Lower lobe of right lung (tissue), 2 donors: ENCODE measurements around the gene BCL11A. TPM values are rescaled to one million over a fixed set of nuclear protein-coding genes. Genes with fewer than 3 reads are reported as not detected.

ENCODE experiments used
- ATAC-seq, 2 donors: fragments of 200-7000 bp; cut with Tn5 transposase; one replicate each; pipeline ENCODE4 v1.9.1; 2020 to 2022; ENCODE audit warnings: mild to moderate bottlenecking in 2 of 2, moderate library complexity in 2 of 2
- DNase-seq: peaks from one replicate; pipeline ENCODE4 v3.0.0-alpha.2; 2020
- H3K27ac ChIP-seq: fragments of 200-600 bp; one replicate; pipeline ENCODE4 v1.8.0; 2022
- H3K27me3 ChIP-seq: fragments of 200-600 bp; one replicate; pipeline ENCODE4 v1.8.0; 2022; ENCODE audit warnings: low read depth
- H3K36me3 ChIP-seq: fragments of 200-600 bp; one replicate; pipeline ENCODE4 v1.8.0; 2022; ENCODE audit warnings: mild to moderate bottlenecking
- H3K4me1 ChIP-seq: fragments of 200-600 bp; one replicate; pipeline ENCODE4 v1.8.0; 2022
- H3K4me3 ChIP-seq: fragments of 200-600 bp; one replicate; pipeline ENCODE4 v1.8.0; 2022; ENCODE audit warnings: mild to moderate bottlenecking
- H3K9me3 ChIP-seq: fragments of 200-600 bp; one replicate; pipeline ENCODE4 v1.8.0; 2022
- intact Hi-C: fragments of 100-400 bp; cut with DNase I; formaldehyde crosslinking; loops from one replicate; pipeline ENCODE4 v1.11.0; 2022
- total RNA-seq: library from RNA; stranded (reverse); fragmentation: NEBNext Ultra II Directional; extraction: Animal tissue kit (Norgen Biotek cat#: 25700); gene quantifications from one replicate; pipeline ENCODE4 v1.2.1, GENCODE V29; 2021
- TF ChIP-seq, protein P1 (sequence below): fragments of 200-600 bp; IDR thresholded peaks from one replicate; pipeline ENCODE4 v1.8.0; 2022; ENCODE audit warnings: antibody characterized with exemption, mild to moderate bottlenecking
- donor health status: DM: no; HTN: yes; CAD: no; lungs with severe emphysema.

The BCL11A gene
- total RNA-seq, 1 donor from 2014 or later: 9.7 TPM

DNA sequence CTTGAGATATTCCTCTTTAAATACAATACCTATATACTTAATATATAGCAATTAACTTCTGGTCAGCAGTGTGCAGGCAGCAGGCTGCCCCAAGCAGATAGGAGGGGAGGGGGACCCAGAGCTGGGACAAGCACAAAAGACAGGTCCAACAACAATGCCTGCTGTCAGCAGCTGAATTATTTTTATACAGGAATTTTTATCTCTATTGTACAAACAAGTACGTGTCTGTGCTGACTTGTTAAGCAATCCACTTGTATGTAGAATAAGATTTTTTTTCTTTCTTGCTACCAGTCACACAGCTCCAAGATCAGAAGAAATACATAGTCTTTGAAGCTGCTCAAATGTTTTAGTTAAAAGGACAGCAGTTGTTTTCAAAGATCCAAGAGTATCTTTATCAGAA is 16.7 kb downstream of the BCL11A start:
- DNase-seq (no peak), ATAC-seq (no peak)
- H3K4me3 ChIP-seq: no peak overlapping the region
- H3K9me3 ChIP-seq: no peaks in the 10 kb centered on the region
- H3K27me3 ChIP-seq: peaks cover 19% of the 10 kb centered on the region
- H3K27ac ChIP-seq: no peak overlapping the region
- no peaks in the 10 kb centered on the region for H3K4me1 ChIP-seq
- no peaks in the 10 kb centered on the region for H3K36me3 ChIP-seq
- intact Hi-C loops: no loop called here
- TF ChIP-seq, protein P1, sequence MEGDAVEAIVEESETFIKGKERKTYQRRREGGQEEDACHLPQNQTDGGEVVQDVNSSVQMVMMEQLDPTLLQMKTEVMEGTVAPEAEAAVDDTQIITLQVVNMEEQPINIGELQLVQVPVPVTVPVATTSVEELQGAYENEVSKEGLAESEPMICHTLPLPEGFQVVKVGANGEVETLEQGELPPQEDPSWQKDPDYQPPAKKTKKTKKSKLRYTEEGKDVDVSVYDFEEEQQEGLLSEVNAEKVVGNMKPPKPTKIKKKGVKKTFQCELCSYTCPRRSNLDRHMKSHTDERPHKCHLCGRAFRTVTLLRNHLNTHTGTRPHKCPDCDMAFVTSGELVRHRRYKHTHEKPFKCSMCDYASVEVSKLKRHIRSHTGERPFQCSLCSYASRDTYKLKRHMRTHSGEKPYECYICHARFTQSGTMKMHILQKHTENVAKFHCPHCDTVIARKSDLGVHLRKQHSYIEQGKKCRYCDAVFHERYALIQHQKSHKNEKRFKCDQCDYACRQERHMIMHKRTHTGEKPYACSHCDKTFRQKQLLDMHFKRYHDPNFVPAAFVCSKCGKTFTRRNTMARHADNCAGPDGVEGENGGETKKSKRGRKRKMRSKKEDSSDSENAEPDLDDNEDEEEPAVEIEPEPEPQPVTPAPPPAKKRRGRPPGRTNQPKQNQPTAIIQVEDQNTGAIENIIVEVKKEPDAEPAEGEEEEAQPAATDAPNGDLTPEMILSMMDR: no peak

DNA sequence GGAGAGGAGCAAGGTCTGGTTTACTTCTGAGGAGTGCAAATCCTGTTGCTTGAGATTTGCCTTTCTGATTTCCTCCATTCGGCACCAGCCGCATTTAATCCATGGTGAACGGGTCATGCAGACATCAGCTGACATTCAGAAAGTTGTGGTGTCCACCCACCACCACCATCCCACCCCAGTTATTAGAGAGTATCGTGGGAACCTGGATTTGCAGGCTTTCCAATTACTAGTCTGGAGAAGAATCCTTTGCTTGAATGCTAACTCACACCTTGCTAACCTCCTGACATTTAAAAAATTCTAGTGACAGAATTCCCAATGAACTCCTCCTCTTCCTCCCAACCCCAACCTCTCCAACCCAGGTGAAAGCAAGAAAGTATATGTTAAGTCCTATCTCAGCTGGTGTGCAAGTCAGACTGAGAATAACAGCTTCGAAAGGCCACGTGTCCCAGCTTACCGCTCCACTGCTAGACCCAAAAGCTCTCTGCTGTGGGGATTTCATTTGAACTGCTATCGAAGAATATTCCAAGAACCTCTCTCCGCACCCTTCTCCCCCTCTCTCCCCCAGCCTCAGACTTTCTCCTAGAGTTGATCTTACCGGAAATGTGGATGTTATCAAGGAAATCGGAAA is 17.7 kb downstream of the BCL11A start:
- TF ChIP-seq, protein P1: no peak
- H3K27ac ChIP-seq: no peak overlapping the region
- H3K4me1 ChIP-seq: no peaks in the 10 kb centered on the region
- H3K27me3 ChIP-seq: peaks cover 23% of the 10 kb centered on the region
- no peaks in the 10 kb centered on the region for H3K36me3 ChIP-seq
- H3K4me3 ChIP-seq: no peak overlapping the region
- ATAC-seq (no peak), DNase-seq (no peak)
- intact Hi-C loops: no loop called here
- no peaks in the 10 kb centered on the region for H3K9me3 ChIP-seq

DNA sequence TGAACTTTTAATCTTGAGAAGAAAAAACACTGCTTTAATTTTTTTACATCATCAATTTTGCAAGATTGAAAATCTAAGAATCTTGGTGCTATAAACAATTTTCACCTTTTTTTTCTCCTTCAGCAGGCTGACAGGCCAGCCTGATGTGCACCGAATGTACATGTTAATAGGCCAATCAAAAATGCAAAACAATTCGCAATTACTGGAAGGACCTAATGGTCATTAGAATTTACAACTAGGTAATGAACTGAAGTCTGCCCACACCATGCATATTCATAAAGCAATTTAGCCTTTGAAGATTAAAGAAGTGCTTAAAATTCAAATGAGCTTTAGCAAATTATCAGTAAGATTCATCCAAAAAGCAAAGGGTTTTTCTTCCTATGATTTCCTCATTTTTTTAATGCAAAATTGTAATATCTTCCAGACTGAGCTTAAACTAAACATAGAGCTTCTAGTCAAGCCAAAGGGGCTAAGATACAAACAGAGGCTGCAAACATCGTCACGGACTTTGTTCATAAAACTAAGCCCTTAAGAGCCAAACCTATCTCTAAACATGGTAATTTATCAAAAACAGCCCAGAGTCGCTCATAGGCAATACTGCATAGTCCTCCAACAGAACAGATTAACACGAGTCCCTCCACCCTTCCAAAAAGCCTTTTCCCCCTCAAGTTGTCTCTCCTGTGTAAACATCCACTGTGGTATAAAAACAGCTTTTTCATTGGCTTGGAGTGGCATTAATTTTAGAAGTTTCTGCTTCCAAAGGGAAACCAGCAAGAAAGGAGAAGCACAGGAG is 18.4 kb downstream of the BCL11A start:
- H3K9me3 ChIP-seq: no peaks in the 10 kb centered on the region
- no peaks in the 10 kb centered on the region for H3K4me1 ChIP-seq
- intact Hi-C loops: no loop called here
- TF ChIP-seq, protein P1: no peak
- no peaks in the 10 kb centered on the region for H3K36me3 ChIP-seq
- no peak for ATAC-seq
- H3K4me3 ChIP-seq: no peak overlapping the region
- peaks cover 18% of the 10 kb centered on the region for H3K27me3 ChIP-seq
- no peak for DNase-seq
- H3K27ac ChIP-seq: no peak overlapping the region

DNA sequence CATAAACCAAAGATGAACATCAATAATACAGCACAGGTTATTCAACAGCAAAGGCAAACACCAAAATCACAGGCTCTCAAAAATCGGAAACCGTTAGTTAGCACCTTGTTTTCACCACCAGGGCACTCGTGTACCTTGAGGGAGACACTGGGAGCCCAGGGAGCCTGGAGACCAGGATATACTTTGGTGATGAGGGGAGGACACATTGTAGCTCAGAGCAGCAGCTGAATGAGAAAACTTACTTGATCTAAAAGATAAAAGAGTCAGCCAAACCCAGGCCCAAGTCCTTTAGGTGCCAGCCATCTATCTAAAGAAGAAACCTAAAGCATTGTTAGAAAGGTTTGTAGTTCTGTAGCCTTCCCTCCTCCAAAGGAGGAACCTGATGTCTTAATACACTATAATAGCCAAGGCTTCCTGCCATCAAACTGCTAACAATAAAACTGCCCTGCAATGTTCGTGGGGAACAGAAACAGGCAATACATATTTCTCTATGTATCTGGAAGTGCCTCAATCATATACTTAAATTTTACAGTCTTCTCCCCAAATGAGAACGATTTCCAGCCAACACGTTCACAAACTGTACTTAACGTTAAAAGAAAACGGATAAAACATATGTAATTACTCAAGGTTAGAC is 19.3 kb downstream of the BCL11A start:
- no peak overlapping the region for H3K4me3 ChIP-seq
- TF ChIP-seq, protein P1: no peak
- intact Hi-C loops: no loop called here
- H3K27ac ChIP-seq: no peak overlapping the region
- H3K4me1 ChIP-seq: peaks cover 9% of the 10 kb centered on the region
- H3K9me3 ChIP-seq: no peaks in the 10 kb centered on the region
- DNase-seq (no peak), ATAC-seq (no peak)
- H3K27me3 ChIP-seq: peaks cover 24% of the 10 kb centered on the region
- H3K36me3 ChIP-seq: no peaks in the 10 kb centered on the region

DNA sequence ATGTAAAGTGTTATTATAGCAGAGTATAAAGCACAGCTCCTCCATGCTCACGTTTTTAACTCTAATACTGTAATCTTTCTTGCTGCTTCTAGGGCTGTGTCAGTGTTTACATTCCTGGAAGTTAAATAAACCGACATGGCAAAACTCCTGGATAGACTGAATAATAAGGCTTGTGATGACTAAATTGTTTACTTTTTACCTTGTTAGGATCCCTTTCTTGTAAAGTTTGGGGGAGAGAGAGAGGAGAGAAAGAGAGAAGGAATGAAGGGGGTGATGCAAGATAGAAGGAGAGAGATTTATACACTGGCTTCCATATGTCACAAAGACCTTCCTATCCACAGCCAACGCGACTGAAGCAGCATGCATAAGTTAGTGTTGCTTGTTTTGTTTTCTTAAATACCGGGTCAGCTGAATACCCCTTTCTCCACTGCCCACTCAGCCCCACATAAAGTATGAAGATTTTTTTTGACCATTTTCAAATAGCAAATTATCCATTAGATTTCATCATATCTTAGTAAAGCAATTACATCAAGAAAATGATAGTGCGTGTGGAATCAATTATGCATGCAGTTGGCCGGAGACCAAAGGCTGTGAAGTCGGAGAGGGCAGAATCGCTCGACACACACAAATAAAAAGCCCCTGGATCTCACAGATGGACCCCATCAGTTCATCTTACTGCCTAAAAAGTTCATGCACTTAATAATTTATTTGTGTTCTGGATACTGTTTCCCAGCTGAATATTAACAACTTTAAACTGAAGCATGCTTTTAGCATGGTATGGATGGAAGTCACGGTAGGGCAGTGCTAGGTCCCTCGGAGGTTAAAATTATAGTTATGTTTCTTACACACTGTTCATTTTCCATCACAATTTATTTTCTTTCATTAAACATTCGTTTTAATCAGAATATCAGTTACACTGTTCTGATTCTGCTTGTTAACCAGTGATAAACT is 20.1 kb downstream of the BCL11A start:
- TF ChIP-seq, protein P1: no peak
- intact Hi-C loops: no loop called here
- Histone ChIP-seq H3K27ac (no peak overlapping the region), H3K4me1 (peaks cover 17% of the 10 kb centered on the region), H3K9me3 (no peaks in the 10 kb centered on the region), H3K27me3 (peaks cover 24% of the 10 kb centered on the region), H3K36me3 (no peaks in the 10 kb centered on the region), H3K4me3 (no peak overlapping the region)
- ATAC-seq: peak in 1 of 2 donors; percentile 29
- no peak for DNase-seq
